ACHN (cell line): ENCODE results near the gene ZC3H18.
"Not testable (repeated sequence)": the region's sequence is repeated elsewhere in the genome, so short reads cannot be mapped to it uniquely, and the experiment has no call there.

Experiments used
- DNase-seq: peaks from one replicate; pipeline ENCODE4 v3.0.0-alpha.2; 2015
- in situ Hi-C: cut with HindIII; loops from 2 replicates; pipeline ENCODE4 v1.10.0; 2017; ENCODE audit warnings: low sequenced_read_pairs, low pct_ligation_motif_present, low pct_unique_long_range_greater_than_20kb

The ZC3H18 gene

DNA sequence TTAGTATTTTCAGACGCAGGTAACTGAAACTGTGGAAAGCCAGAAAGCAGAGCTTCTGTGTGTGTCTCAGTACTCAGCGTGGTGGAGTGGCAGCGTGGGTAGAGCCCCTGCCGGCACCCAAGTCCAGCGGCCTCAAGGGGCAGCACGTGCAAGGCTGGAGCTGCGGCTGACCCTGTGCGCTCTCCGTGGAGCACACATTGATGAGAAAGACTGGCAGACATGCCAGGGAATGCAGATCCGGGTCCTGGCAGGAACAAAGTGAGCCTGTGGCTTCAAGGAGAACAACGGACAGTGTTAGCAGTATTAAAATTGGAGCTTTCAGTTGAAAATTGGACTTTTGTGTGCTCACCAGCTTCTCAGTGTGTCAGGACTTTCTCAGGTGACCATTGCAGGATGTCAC lies 23.3 kb downstream of the ZC3H18 start:
- DNase-seq = no peak
- in situ Hi-C loops = no loop called here

DNA sequence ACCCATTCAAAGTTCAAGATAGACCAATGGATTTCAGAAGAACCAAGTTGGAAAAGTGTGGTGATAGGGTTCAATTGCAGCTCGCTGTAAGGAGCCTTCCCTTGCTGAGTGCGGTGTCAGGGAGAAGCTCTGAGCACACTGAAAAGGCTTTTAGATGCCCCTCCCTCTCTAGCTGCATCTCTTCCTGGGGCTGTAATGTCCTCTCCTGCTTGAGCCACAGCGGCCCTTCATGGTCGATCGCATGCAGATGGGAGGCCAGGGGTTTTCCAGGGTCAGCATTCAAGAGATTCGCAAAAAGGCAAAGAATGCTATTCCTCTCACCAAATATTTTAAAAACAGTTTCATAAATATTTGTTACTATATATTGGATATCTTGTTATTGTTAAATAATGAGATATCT lies 23.7 kb downstream of the ZC3H18 start:
- in situ Hi-C loops = no loop called here
- no peak for DNase-seq

DNA sequence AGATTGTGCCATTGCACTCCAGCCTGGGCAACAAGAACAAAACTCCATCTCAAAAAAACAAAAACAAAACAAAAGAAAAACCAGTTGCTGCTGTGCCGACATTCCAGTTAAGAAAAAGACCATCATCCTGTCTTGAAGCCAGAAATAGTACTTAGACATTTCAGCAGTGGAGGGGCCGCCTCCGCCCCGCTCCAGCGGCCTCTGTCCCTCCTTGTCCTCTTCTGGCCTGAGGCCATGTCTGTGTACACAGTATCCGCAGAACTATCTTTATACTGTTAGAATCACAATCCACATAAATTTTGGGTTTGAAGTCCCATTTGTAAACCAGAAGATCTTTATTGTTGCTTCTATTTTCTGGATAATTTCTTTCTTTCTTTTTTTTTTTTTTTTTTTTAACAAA lies 24.9 kb downstream of the ZC3H18 start:
- in situ Hi-C loops = no loop called here
- DNase-seq = no peak

DNA sequence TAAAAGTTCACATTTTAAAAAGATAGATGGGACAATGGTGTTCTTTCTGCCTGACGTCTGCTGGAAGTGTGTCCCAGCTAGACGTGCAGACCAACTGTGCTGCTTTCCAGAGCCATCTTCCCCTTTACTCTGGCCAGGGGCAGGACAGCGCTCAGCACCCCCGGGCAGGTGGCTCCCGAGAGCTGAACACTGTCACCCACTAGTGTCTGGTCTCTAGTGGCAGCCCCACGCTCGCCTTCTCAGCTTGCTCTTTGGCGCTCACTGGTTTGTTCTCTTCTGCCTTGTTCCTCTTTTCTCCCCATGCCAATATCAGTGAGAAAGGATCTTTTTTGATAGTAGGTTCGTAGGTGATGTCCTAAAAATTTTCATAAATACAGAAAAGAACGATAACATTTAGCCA lies 25.7 kb downstream of the ZC3H18 start:
- in situ Hi-C loops = no loop called here
- no peak for DNase-seq

DNA sequence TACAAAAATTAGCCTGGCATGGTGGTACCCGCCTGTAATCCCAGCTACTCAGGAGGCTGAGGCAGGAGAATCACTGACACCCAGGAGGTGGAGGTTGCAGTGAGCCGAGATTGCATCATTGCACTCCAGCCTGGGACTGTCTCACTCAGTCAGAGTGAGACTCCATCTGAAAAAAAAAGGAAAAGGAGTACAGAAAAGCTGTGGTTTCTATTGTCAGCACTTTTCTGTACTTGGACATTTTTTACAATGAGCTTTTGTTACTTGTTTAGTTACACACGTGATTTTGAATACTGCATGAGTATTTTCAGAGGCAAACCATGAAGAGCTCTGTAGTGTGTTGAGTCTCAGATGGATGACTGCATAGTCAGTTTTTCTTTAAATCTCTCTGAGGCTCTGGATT lies 26.3 kb downstream of the ZC3H18 start:
- DNase-seq = no peak
- in situ Hi-C loops = no loop called here

GRCh38 chr16:88597856-88598491 lies 27.8 kb downstream of the ZC3H18 start:
- in situ Hi-C loops = no loop called here
- no peak for DNase-seq

DNA sequence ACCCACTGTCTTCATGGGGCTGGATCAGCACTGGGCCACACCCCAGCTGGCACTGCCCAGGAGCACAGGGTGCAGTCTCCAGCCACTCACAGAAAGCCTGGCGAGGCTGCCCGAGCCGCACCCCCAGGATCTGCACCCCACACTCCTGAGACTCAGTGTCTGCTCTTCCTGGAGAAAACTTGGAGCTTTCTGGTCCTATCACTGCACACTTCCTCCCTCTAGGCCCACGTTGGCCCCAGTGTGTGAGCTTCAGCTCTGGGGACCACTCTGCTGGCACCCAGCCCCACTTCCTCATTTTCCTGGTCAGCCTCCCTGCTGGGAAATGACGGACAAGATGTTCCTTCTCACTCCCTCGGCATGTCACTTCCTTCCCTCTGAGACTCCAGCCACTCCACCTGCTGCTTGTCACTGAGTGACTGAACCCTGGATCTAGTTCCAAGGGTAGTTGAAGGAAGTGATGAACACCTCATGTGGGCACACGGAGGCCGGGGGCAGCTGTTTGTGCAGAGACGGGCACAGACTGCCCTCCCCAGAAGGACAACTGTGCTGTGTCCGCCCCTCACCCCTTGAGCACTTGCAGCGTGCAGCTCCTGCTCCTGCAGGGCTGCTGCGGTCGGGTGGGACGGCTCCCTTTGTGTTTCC lies 29.0 kb downstream of the ZC3H18 start:
- no peak for DNase-seq
- in situ Hi-C loops = no loop called here

DNA sequence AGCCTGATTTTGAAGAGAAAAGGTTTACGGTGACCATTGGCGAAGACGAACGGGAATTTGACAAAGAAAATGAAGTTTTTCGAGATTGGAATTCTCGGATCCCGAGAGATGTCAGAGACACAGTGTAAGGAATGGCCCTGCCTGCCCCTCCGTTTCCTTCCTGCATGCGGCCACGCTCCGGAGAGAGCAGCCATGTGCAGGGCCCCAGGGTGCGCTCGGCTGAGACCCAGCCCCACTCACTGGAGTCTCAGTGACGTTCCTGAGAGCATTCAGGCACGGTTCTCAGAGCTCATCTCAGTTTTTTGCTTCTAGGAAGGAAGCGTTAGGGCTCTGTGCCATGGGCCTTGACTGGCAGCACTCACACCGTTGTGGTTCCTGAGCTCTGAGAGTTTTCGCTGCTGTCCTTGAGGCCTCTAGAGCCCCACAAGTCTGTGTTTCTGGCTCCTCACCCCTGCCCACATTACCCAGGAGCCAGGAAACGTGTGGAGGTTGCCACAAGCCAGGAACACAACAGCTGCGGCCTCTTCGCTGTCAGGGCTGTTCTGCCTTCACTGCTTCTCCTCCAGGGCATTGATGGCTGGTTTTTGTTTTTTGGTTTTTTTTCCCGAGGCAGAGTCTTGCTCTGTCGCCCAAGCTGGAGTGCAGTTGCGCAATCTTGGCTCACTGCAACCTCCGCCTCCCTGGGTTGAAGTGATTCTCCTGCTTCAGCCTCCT lies 29.8 kb downstream of the ZC3H18 start:
- in situ Hi-C loops = no loop called here
- peak; percentile 34 for DNase-seq

DNA sequence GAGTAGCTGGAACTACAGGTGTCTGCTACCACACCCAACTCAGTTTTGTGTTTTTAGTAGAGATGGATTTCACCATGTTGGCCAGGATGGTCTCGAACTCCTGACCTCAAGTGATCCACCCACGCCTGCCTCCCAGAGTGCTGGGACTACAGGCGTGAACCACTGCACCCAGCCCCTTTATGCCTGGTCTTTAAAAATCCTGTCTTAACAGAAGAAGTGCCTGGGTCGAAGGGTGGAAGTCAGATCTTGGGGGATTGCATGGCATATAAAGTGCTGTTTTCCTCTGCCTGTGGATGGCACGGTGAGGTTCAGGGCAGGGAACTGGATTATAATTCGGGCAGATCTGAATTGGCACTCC lies 30.3 kb downstream of the ZC3H18 start:
- in situ Hi-C loops = no loop called here
- DNase-seq = no peak

DNA sequence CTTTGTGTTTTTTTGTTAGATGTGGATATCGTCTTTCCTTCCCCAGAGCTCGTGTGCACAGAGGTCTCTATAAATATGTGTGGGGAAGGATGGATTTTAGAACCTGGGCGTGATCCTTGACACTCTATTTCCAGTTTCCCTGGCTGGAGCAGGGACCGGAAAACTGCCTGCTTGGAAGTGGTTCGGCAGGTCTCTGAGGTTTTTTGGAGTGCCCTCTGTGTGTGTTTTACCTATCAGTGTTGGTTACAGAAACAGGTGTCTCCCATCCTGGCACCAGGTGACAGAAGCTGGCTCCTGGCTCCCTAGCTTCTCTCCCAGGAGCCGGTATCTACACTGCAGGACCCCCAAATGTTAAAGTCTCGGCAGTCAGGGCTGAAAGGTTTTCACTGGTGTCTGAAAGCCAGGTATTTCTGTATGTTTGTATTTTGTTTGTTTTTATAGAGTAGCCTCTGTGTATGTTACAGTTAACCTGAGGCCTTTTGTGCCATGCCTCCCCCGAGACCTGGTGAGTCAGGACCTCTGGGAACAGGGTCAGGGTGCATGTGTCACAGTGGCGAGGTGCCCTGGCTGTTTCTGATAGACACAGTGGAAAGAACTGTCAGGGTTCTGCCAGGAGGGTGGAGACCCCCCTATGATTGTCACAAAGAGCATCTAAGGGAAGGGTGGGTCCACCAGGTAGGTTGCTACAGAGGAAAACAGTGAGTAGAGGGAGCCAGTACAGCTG lies 31.3 kb downstream of the ZC3H18 start:
- in situ Hi-C loops = no loop called here
- DNase-seq = no peak

GRCh38 chr16:88602091-88602490 lies 31.9 kb downstream of the ZC3H18 start:
- in situ Hi-C loops = no loop called here

DNA sequence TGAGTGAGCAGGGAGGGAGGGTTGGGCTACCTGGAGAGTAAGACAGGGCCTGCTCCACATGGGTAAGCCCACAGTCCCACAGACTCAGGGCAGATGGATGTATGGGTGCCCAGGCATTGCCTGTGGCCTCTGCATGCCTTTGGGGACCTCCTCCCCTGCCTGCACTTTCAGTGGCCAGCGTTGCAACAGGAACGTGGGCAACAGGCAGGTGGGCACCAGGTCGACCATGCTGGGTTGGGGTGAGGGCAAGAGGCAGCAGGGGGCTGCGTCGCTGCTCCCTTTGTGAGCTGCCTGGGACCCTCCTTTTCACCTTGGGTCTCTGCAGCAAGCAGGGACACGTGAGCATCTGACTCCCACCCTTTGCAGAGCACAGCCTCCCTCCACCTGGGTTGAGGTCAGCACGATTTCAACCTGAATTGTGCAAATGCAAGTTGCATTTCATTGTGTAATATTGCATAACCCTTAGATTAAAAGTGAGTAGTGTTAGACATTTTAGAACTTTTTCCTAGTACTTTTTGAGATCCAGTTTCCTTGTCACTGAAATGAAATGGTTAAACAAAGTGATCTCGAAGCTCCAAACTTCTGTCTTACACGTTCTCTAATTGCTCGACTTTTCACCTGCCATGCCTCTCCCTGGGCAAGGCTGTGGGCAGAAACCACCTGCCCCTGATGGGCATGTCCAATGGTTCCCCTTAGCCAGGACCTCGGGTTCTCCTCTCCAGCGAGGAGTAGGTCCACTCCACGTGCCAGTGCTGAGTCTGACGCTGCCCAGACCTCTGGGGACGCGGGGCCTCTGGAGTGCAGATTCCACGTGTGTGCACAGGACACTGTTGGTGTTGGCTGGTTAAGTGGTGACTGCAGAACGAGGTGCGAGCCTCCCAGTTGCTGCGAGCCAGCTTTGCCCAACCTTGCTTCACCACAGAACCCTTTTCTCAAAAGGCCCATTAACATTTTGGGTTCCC lies 35.3 kb downstream of the ZC3H18 start:
- in situ Hi-C loops = no loop called here
- no peak for DNase-seq

More at GRCh38 chr16:88602091-88602490, 31.9 kb downstream of the ZC3H18 start:
- no peak for DNase-seq

DNA sequence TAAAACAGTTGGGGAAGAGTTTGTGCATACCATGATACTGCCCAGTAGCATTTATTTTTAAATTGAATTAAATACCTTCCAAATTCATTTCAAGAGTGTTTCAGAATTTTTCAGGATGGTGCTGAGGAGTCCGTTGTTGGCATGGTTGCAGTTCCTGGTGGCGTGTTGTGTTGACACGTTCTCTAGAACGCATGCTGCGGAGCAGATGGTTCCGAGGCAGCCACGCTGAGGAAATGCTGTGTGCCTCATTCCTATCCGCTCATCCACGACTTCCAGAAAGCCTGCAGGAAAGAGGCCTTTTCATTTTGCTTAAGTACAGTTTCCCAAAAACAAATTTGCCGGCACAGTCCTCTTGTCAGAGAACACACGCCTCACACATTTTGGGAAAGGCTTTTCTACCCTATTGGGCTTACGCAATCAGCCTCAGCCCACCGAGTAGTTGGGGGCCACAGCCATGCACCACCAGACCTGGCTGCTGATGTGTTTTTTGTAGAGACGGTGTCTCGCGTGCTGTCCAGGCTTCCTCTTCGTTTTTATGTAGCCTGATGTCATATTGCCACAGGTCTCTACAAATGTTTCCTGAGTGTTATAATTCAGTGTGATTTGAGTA lies 36.0 kb downstream of the ZC3H18 start:
- in situ Hi-C loops = no loop called here
- DNase-seq = peak; percentile 10

- no peak for DNase-seq
- in situ Hi-C loops = no loop called here
Observed at GRCh38 chr16:88608076-88608475, 37.9 kb downstream of the ZC3H18 start.

GRCh38 chr16:88609426-88609825 lies 39.2 kb downstream of the ZC3H18 start:
- in situ Hi-C loops, DNase-seq: not testable (repeated sequence)

GRCh38 chr16:88610080-88610479 lies 39.9 kb downstream of the ZC3H18 start:
- in situ Hi-C loops = no loop called here
- no peak for DNase-seq

GRCh38 chr16:88610909-88611812 lies 41.0 kb downstream of the ZC3H18 start:
- in situ Hi-C loops = no loop called here
- DNase-seq = no peak
